Measurements from ENCODE around the gene CHD9NB.

Gene CHD9NB

GRCh38 chr16:53091466-53092211 is 38.9 kb upstream of the CHD9NB start:
- no peak for DNase-seq (ENCODE audit: low read depth, low spot score)
- Histone ChIP-seq H3K27me3 (ENCODE audit: control insufficient read depth, insufficient read depth, low read length) (no peaks in the 10 kb centered on the region), H3K9me3 (ENCODE audit: control insufficient read depth, insufficient read depth, low read length) (no peaks in the 10 kb centered on the region), H3K27ac (ENCODE audit: low read length) (no peak overlapping the region), H3K36me3 (ENCODE audit: control insufficient read depth, insufficient read depth, low read length) (no peaks in the 10 kb centered on the region), H3K4me3 (ENCODE audit: low read length) (no peak overlapping the region), H3K4me1 (ENCODE audit: control insufficient read depth, insufficient read depth, low read length) (peaks cover 8% of the 10 kb centered on the region)
- no CpG with 5 or more reads among the region's 7 CpGs for WGBS (ENCODE audit: insufficient coverage, insufficient read length)

GRCh38 chr16:53090591-53091411 is 38.1 kb upstream of the CHD9NB start:
- Histone ChIP-seq H3K36me3 (ENCODE audit: control insufficient read depth, insufficient read depth, low read length) (no peaks in the 10 kb centered on the region), H3K9me3 (ENCODE audit: control insufficient read depth, insufficient read depth, low read length) (no peaks in the 10 kb centered on the region), H3K4me1 (ENCODE audit: control insufficient read depth, insufficient read depth, low read length) (peaks cover 8% of the 10 kb centered on the region), H3K4me3 (ENCODE audit: low read length) (no peak overlapping the region), H3K27ac (ENCODE audit: low read length) (no peak overlapping the region), H3K27me3 (ENCODE audit: control insufficient read depth, insufficient read depth, low read length) (no peaks in the 10 kb centered on the region)
- DNase-seq (ENCODE audit: low read depth, low spot score): no peak
- no CpG with 5 or more reads among the region's 13 CpGs for WGBS (ENCODE audit: insufficient coverage, insufficient read length)

DNA sequence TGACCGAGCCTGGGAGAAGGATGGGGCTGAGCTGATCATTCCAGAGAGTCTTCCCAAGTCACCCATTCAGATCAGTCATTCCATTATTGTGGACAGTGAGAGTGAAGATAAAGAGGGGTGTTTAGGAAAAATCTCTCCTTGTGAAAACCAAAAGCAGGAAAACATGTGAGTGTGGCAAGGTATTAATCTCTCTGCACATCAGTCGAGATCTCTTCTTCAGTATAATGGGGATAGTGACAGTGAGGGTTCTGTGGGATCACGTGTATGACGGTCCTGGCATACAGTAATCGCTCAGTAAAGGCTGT is 37.5 kb upstream of the CHD9NB start:
- Histone ChIP-seq H3K4me3 (ENCODE audit: low read length) (no peak overlapping the region), H3K9me3 (ENCODE audit: control insufficient read depth, insufficient read depth, low read length) (no peaks in the 10 kb centered on the region), H3K36me3 (ENCODE audit: control insufficient read depth, insufficient read depth, low read length) (no peaks in the 10 kb centered on the region), H3K27me3 (ENCODE audit: control insufficient read depth, insufficient read depth, low read length) (no peaks in the 10 kb centered on the region), H3K27ac (ENCODE audit: low read length) (no peak overlapping the region), H3K4me1 (ENCODE audit: control insufficient read depth, insufficient read depth, low read length) (peaks cover 10% of the 10 kb centered on the region)
- no CpG with 5 or more reads among the region's 5 CpGs for WGBS (ENCODE audit: insufficient coverage, insufficient read length)
- no peak for DNase-seq (ENCODE audit: low read depth, low spot score)

DNA sequence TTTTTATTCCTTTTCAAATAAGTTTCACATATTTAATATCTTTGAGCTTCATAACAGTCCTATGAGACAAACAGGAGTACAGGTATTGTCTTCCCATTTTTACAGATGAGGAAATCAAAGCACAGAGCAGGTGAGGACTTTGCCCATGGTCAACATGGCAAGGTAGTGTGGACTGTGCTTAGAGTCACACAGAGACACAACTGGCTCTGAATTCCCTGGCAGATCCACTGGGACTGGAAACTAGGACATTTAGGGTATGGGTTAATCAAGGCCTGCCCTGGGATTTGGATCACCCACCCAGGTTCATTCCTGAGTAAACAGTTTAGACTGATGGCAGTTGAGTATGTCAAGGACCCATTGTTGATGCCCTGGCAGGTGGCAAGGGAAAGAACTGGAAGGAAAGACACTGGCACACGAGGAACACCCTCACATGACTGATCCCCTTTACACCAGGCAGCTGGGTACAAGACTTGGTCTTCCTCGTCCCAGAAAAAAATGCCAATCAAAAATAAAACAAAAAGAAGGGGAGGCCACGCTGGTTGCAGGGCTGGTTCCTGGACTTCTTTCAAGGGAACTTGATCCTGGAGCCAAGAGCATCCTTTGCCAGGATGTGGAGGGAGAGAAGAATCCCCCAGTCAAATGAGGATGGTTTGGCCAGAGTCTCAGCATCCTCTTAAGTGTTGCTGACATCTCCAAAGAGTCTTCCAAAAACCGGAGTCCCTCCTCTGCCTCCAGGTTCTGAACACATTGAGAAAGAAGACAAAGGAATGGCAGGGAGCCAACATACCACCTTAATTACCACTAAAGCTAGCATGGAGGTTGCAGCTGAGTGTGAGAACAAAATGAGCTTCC is 37.0 kb upstream of the CHD9NB start:
- no peak overlapping the region for H3K4me3 ChIP-seq (ENCODE audit: low read length)
- no peaks in the 10 kb centered on the region for H3K9me3 ChIP-seq (ENCODE audit: control insufficient read depth, insufficient read depth, low read length)
- no peak overlapping the region for H3K27ac ChIP-seq (ENCODE audit: low read length)
- no CpG with 5 or more reads among the region's 4 CpGs for WGBS (ENCODE audit: insufficient coverage, insufficient read length)
- no peaks in the 10 kb centered on the region for H3K27me3 ChIP-seq (ENCODE audit: control insufficient read depth, insufficient read depth, low read length)
- no peaks in the 10 kb centered on the region for H3K36me3 ChIP-seq (ENCODE audit: control insufficient read depth, insufficient read depth, low read length)
- no peak for DNase-seq (ENCODE audit: low read depth, low spot score)
- peaks cover 10% of the 10 kb centered on the region for H3K4me1 ChIP-seq (ENCODE audit: control insufficient read depth, insufficient read depth, low read length)

- no peaks in the 10 kb centered on the region for H3K36me3 ChIP-seq (ENCODE audit: control insufficient read depth, insufficient read depth, low read length)
- no peaks in the 10 kb centered on the region for H3K27me3 ChIP-seq (ENCODE audit: control insufficient read depth, insufficient read depth, low read length)
- no peak overlapping the region for H3K27ac ChIP-seq (ENCODE audit: low read length)
- H3K4me1 ChIP-seq (ENCODE audit: control insufficient read depth, insufficient read depth, low read length): peaks cover 13% of the 10 kb centered on the region
- H3K4me3 ChIP-seq (ENCODE audit: low read length): no peak overlapping the region
- no CpG with 5 or more reads among the region's 3 CpGs for WGBS (ENCODE audit: insufficient coverage, insufficient read length)
- no peak for DNase-seq (ENCODE audit: low read depth, low spot score)
- no peaks in the 10 kb centered on the region for H3K9me3 ChIP-seq (ENCODE audit: control insufficient read depth, insufficient read depth, low read length)
These were observed 34.4 kb upstream of the CHD9NB start for GRCh38 chr16:53087101-53087500.

DNA sequence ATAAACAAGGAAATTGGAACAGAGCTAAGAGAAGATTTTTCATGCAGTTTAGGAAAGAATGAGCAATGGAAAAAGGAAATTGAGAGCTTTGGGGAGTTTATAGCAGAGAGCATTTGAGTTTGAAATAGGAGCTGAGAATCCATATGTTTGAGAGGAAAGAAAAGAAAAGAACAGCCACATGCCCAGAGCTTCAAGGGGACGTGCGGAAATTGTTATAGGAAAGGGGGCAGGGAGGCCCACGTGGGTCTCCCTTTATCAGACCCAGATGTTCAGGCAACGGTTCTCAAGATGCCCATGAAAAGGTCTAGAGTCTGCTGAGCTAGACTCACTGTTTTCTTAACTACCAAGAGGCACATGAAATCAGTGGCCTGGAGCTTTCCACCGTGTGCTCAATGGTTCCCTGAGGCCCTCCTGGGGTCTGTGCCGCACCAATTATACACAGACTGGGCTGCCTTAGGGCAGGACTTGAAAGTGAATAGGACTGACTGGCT is 33.3 kb upstream of the CHD9NB start:
- Histone ChIP-seq H3K4me3 (ENCODE audit: low read length) (no peak overlapping the region), H3K36me3 (ENCODE audit: control insufficient read depth, insufficient read depth, low read length) (no peaks in the 10 kb centered on the region), H3K27me3 (ENCODE audit: control insufficient read depth, insufficient read depth, low read length) (no peaks in the 10 kb centered on the region), H3K27ac (ENCODE audit: low read length) (no peak overlapping the region), H3K4me1 (ENCODE audit: control insufficient read depth, insufficient read depth, low read length) (peaks cover 9% of the 10 kb centered on the region), H3K9me3 (ENCODE audit: control insufficient read depth, insufficient read depth, low read length) (no peaks in the 10 kb centered on the region)
- DNase-seq (ENCODE audit: low read depth, low spot score): no peak
- no CpG with 5 or more reads among the region's 6 CpGs for WGBS (ENCODE audit: insufficient coverage, insufficient read length)

DNA sequence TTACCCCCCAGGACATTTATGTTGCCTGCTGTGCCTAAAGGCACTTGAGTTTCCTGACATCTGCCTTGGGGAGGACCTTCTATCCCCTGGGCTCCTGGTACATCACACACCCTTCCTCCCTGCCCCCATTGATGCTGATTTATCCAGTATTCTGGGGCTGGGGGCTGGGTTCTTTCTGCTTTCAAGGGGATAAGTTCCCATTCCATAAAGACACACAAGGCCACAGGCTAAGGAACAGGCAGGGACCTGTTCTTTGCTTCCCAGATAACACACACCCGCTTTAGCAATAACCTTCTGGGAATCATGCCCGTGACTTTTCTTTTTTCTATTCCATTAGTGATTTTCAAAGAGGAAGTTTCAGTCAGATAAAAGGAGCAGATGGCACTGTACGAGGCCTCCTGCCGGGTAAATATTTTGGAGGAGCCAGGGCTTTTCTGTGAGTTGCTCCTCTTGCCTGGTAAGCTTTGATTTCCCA is 32.7 kb upstream of the CHD9NB start:
- peaks cover 8% of the 10 kb centered on the region; the same call in 1 of the 2 replicates for H3K4me1 ChIP-seq (ENCODE audit: control insufficient read depth, insufficient read depth, low read length)
- no CpG with 5 or more reads among the region's 4 CpGs for WGBS (ENCODE audit: insufficient coverage, insufficient read length)
- no peak overlapping the region for H3K4me3 ChIP-seq (ENCODE audit: low read length)
- H3K9me3 ChIP-seq (ENCODE audit: control insufficient read depth, insufficient read depth, low read length): no peaks in the 10 kb centered on the region
- DNase-seq (ENCODE audit: low read depth, low spot score): no peak
- H3K36me3 ChIP-seq (ENCODE audit: control insufficient read depth, insufficient read depth, low read length): no peaks in the 10 kb centered on the region
- no peak overlapping the region for H3K27ac ChIP-seq (ENCODE audit: low read length)
- no peaks in the 10 kb centered on the region for H3K27me3 ChIP-seq (ENCODE audit: control insufficient read depth, insufficient read depth, low read length)

DNA sequence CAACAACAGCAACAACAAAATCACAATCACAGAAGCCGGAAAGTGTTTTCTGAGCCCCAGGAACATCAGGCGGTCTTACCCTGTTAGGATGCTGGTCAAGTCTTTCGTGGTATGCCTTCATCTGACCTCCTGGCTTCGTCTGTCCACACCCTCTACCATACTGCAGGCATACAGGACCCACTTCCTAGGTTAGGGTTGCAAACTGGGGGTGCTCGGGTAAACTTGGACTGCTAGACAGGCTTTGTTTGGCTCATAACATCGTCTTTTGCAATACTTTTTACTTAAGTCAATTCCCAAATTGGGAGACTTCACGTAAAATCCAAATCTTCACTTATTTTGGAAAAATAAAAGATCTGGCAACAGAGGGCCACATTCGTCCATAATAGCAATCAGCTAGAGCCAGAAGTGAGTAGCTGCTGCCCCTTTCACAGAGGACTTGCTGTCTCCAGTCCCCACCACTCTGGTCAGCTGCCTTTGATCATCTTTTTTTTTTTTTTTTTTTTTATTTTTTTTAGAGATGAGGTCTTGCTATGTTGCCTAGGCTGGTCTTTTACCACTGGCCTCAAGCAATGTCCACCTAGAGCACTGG is 32.1 kb upstream of the CHD9NB start:
- WGBS (ENCODE audit: insufficient coverage, insufficient read length): no CpG with 5 or more reads among the region's 8 CpGs

GRCh38 chr16:53084141-53084541 is 31.4 kb upstream of the CHD9NB start:
- H3K4me3 ChIP-seq (ENCODE audit: low read length): no peak overlapping the region
- H3K4me1 ChIP-seq (ENCODE audit: control insufficient read depth, insufficient read depth, low read length): peaks cover 10% of the 10 kb centered on the region; the same call in 1 of the 2 replicates
- H3K36me3 ChIP-seq (ENCODE audit: control insufficient read depth, insufficient read depth, low read length): no peaks in the 10 kb centered on the region
- no peaks in the 10 kb centered on the region for H3K27me3 ChIP-seq (ENCODE audit: control insufficient read depth, insufficient read depth, low read length)
- DNase-seq (ENCODE audit: low read depth, low spot score): no peak
- H3K9me3 ChIP-seq (ENCODE audit: control insufficient read depth, insufficient read depth, low read length): no peaks in the 10 kb centered on the region
- no peak overlapping the region for H3K27ac ChIP-seq (ENCODE audit: low read length)
- WGBS (ENCODE audit: insufficient coverage, insufficient read length): no CpG with 5 or more reads among the region's 4 CpGs

More for the DNA sequence above, 32.1 kb upstream of the CHD9NB start:
- Histone ChIP-seq H3K9me3 (ENCODE audit: control insufficient read depth, insufficient read depth, low read length) (no peaks in the 10 kb centered on the region), H3K27me3 (ENCODE audit: control insufficient read depth, insufficient read depth, low read length) (no peaks in the 10 kb centered on the region), H3K27ac (ENCODE audit: low read length) (no peak overlapping the region), H3K4me1 (ENCODE audit: control insufficient read depth, insufficient read depth, low read length) (peaks cover 10% of the 10 kb centered on the region; the same call in 1 of the 2 replicates), H3K36me3 (ENCODE audit: control insufficient read depth, insufficient read depth, low read length) (no peaks in the 10 kb centered on the region), H3K4me3 (ENCODE audit: low read length) (no peak overlapping the region)
- no peak for DNase-seq (ENCODE audit: low read depth, low spot score)

GRCh38 chr16:53083119-53083518 is 30.4 kb upstream of the CHD9NB start:
- H3K9me3 ChIP-seq (ENCODE audit: control insufficient read depth, insufficient read depth, low read length): no peaks in the 10 kb centered on the region
- no peak overlapping the region for H3K27ac ChIP-seq (ENCODE audit: low read length)
- peaks cover 10% of the 10 kb centered on the region; the same call in 1 of the 2 replicates for H3K4me1 ChIP-seq (ENCODE audit: control insufficient read depth, insufficient read depth, low read length)
- DNase-seq (ENCODE audit: low read depth, low spot score): no peak
- H3K27me3 ChIP-seq (ENCODE audit: control insufficient read depth, insufficient read depth, low read length): no peaks in the 10 kb centered on the region
- no peaks in the 10 kb centered on the region for H3K36me3 ChIP-seq (ENCODE audit: control insufficient read depth, insufficient read depth, low read length)
- H3K4me3 ChIP-seq (ENCODE audit: low read length): no peak overlapping the region
- no CpG with 5 or more reads among the region's 1 CpG for WGBS (ENCODE audit: insufficient coverage, insufficient read length)

Data from iPS DF 6.9 (cell line).